Measurements from ENCODE around the gene CAMTA1. TPM values are rescaled to one million over a fixed set of nuclear protein-coding genes. Genes with fewer than 3 reads are reported as not detected.

Gene CAMTA1
- total RNA-seq, 6 experiments from 2014 or later, result 78.1 to 96.6 (median 86.1) TPM

DNA sequence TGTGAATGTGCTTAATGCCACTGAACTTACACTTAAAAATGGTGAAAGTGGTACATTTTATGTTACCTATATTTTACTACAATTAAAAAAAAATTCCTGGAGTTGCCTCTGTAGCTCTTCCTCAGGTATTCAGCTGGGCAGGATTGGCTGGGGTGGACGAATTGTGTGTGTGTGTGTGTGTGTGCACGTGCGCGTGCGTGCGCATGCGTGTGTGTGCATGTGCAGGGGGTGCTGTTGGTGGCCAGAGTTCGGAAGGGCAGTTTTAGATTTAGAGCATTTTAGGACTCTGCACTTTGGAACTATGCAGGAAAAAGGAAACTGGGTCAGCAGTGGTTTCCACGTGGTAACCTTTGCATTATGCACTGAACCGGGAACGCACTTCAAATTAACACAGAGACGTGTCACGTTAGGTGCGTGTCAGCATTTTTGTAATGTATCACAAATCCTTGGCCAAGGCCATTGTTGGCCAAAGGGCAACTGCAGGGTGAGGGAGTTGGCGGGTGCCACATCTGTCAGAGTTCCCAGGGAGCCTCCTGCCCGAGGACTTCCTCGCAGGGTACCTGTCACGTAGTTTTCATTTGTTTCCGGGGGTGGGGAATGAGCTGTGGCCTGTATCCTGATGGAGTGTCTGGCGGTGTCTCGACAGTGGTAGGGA lies 312.8 kb downstream of the CAMTA1 start:
- Mint-ChIP-seq H3K4me3 (no peak overlapping the region), H3K9me3 (no peaks in the 10 kb centered on the region), H3K27ac (no peak overlapping the region), H3K36me3 (ENCODE audit: low read depth) (no peaks in the 10 kb centered on the region), H3K4me1 (ENCODE audit: low read depth) (peaks cover 7% of the 10 kb centered on the region; the same call in 1 of the 2 replicates), H3K27me3 (ENCODE audit: insufficient read depth) (peaks cover 37% of the 10 kb centered on the region)
- TF ChIP-seq, protein P1, sequence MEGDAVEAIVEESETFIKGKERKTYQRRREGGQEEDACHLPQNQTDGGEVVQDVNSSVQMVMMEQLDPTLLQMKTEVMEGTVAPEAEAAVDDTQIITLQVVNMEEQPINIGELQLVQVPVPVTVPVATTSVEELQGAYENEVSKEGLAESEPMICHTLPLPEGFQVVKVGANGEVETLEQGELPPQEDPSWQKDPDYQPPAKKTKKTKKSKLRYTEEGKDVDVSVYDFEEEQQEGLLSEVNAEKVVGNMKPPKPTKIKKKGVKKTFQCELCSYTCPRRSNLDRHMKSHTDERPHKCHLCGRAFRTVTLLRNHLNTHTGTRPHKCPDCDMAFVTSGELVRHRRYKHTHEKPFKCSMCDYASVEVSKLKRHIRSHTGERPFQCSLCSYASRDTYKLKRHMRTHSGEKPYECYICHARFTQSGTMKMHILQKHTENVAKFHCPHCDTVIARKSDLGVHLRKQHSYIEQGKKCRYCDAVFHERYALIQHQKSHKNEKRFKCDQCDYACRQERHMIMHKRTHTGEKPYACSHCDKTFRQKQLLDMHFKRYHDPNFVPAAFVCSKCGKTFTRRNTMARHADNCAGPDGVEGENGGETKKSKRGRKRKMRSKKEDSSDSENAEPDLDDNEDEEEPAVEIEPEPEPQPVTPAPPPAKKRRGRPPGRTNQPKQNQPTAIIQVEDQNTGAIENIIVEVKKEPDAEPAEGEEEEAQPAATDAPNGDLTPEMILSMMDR (IDR thresholded peaks at IDR 0.05), result no peak
- no peak for DNase-seq

DNA sequence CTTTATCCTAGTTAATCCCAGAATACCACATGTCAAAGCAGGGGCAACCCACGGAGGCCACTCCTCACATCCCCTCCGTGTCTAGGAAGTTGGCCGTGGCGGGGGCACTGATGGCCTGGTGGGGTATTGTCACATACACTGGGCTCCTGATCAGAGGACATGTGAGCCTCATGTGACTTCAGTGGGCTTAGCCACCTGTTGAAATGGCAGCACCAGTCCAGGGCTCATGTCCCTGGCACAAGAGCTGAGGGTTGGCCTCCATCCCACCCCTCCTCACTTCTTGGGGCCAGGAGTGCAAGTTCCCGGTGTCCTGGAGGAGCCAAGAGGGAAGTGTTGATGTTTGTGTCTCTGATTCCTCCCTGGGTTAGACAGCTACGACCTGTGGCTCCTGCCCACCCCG lies 313.4 kb downstream of the CAMTA1 start:
- H3K27ac Mint-ChIP-seq, result no peak overlapping the region
- no peak for DNase-seq
- TF ChIP-seq, protein P1 (IDR thresholded peaks at IDR 0.05), result no peak
- no peaks in the 10 kb centered on the region for H3K36me3 Mint-ChIP-seq (ENCODE audit: low read depth)
- no peaks in the 10 kb centered on the region for H3K9me3 Mint-ChIP-seq
- H3K4me1 Mint-ChIP-seq (ENCODE audit: low read depth), result peaks cover 7% of the 10 kb centered on the region; the same call in 1 of the 2 replicates
- peaks cover 34% of the 10 kb centered on the region for H3K27me3 Mint-ChIP-seq (ENCODE audit: insufficient read depth)
- H3K4me3 Mint-ChIP-seq, result no peak overlapping the region

- H3K36me3 Mint-ChIP-seq (ENCODE audit: low read depth), result no peaks in the 10 kb centered on the region
- no peak overlapping the region for H3K4me3 Mint-ChIP-seq
- peaks cover 7% of the 10 kb centered on the region; the same call in 1 of the 2 replicates for H3K4me1 Mint-ChIP-seq (ENCODE audit: low read depth)
- TF ChIP-seq, protein P1 (IDR thresholded peaks at IDR 0.05), result no peak
- peaks cover 24% of the 10 kb centered on the region for H3K27me3 Mint-ChIP-seq (ENCODE audit: insufficient read depth)
- no peaks in the 10 kb centered on the region for H3K9me3 Mint-ChIP-seq
- H3K27ac Mint-ChIP-seq, result no peak overlapping the region
- DNase-seq, result no peak
These were observed 315.2 kb downstream of the CAMTA1 start for GRCh38 chr1:7100479-7100878.

GRCh38 chr1:7101187-7101586 lies 315.9 kb downstream of the CAMTA1 start:
- no peaks in the 10 kb centered on the region for H3K9me3 Mint-ChIP-seq
- DNase-seq, result peak; percentile 5
- no peaks in the 10 kb centered on the region for H3K36me3 Mint-ChIP-seq (ENCODE audit: low read depth)
- H3K27ac Mint-ChIP-seq, result no peak overlapping the region
- H3K4me1 Mint-ChIP-seq (ENCODE audit: low read depth), result peaks cover 7% of the 10 kb centered on the region; the same call in 1 of the 2 replicates
- H3K27me3 Mint-ChIP-seq (ENCODE audit: insufficient read depth), result peaks cover 23% of the 10 kb centered on the region
- TF ChIP-seq, protein P1 (IDR thresholded peaks at IDR 0.05), result no peak
- no peak overlapping the region for H3K4me3 Mint-ChIP-seq

DNA sequence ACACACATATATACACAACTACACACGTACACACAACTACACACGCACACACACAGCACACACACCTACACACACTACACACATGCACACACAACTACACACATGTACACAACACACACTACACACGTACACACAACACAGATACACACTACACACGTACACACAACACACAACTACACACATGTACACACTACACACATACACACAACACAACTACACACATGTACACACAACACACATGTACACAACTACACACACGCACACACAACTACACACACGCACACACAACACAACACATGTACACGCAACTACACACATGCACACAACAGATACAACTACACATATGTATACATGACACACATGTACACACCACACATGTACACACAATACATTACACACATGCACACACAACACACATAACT lies 318.1 kb downstream of the CAMTA1 start:
- H3K4me3 Mint-ChIP-seq, result no peak overlapping the region
- H3K27me3 Mint-ChIP-seq (ENCODE audit: insufficient read depth), result peaks cover 11% of the 10 kb centered on the region
- no peaks in the 10 kb centered on the region; the same call in 1 of the 2 replicates for H3K36me3 Mint-ChIP-seq (ENCODE audit: low read depth)
- H3K9me3 Mint-ChIP-seq, result peaks cover 2% of the 10 kb centered on the region; the same call in 1 of the 2 replicates
- DNase-seq, result no peak
- peaks cover 7% of the 10 kb centered on the region; the same call in 1 of the 2 replicates for H3K4me1 Mint-ChIP-seq (ENCODE audit: low read depth)
- TF ChIP-seq, protein P1 (IDR thresholded peaks at IDR 0.05), result no peak
- H3K27ac Mint-ChIP-seq, result no peak overlapping the region
